NCI-H524 treated with DMSO at 0.1 percent for 48 hours (cell line): ENCODE results near the gene ANTKMT.
"Not testable (repeated sequence)": the region's sequence is repeated elsewhere in the genome, so short reads cannot be mapped to it uniquely, and the experiment has no call there.

Source experiments
- DNase-seq: peaks from one replicate; lab custom pipeline; 2025; lab: John Stamatoyannopoulos, UW

The ANTKMT gene

GRCh38 chr16:700684-701584 is 20.0 kb upstream of the ANTKMT start:
- no peak for DNase-seq

GRCh38 chr16:702341-702740 is 18.6 kb upstream of the ANTKMT start:
- DNase-seq, result no peak

- DNase-seq, result no peak
Measured at GRCh38 chr16:703406-703805, 17.5 kb upstream of the ANTKMT start.

- DNase-seq, result no peak
Measured at GRCh38 chr16:704047-704446, 16.9 kb upstream of the ANTKMT start.

- no peak for DNase-seq
Measured at GRCh38 chr16:704552-705380, 16.2 kb upstream of the ANTKMT start.

GRCh38 chr16:705431-706188 is 15.3 kb upstream of the ANTKMT start, which contains the start of gene FBXL16:
Gene FBXL16 (minus strand): TSS chr16:705801. CDS start chr16:697405, 8,396 bp downstream.
- DNase-seq, result peak; percentile 18

GRCh38 chr16:706189-707061 is 14.5 kb upstream of the ANTKMT start:
- no peak for DNase-seq

- no peak for DNase-seq
Measured at GRCh38 chr16:707062-707538, 13.8 kb upstream of the ANTKMT start.

GRCh38 chr16:708019-708418 is 12.9 kb upstream of the ANTKMT start:
- no peak for DNase-seq

- no peak for DNase-seq
Measured at GRCh38 chr16:708959-709358, 12.0 kb upstream of the ANTKMT start.

GRCh38 chr16:709566-710499 is 11.1 kb upstream of the ANTKMT start:
- DNase-seq, result peak; percentile 77

GRCh38 chr16:710500-711075 is 10.4 kb upstream of the ANTKMT start:
- no peak for DNase-seq

GRCh38 chr16:711084-711483 is 9.9 kb upstream of the ANTKMT start:
- DNase-seq, result no peak

GRCh38 chr16:711548-712320 is 9.2 kb upstream of the ANTKMT start:
- DNase-seq, result no peak

GRCh38 chr16:712740-713250 is 8.2 kb upstream of the ANTKMT start:
- not testable (repeated sequence) for DNase-seq

- no peak for DNase-seq
Measured at GRCh38 chr16:714079-714478, 6.9 kb upstream of the ANTKMT start.

- peak; percentile 18 for DNase-seq
Measured at GRCh38 chr16:714558-715476, 6.1 kb upstream of the ANTKMT start, which contains the start of gene METRN. Gene METRN (plus strand): TSS chr16:715118. CDS start chr16:715290, 172 bp downstream.
